Endothelial cell of umbilical vein (primary cell): ENCODE data around the gene RND1. TPM values are rescaled to one million over a fixed set of nuclear protein-coding genes. Genes with fewer than 3 reads are reported as not detected.

ENCODE experiments used
- BruUV-seq: library from RNA; stranded (reverse); fragments of 400-500 nt; replicated peaks from 2 replicates; lab custom pipeline; 2021; lab: Mats Ljungman, UMichigan
- CTCF ChIA-PET: fragments of 300-600, 350-600 bp; sonication (Branson Sonifier 250); formaldehyde crosslinking; loops from one replicate; lab custom pipeline; 2021; ENCODE audit warnings: antibody characterized with exemption, inconsistent platforms; lab: Charles Lee
- POLR2A ChIA-PET: fragments of 300-600, 350-600 bp; sonication (Branson Sonifier 250); formaldehyde crosslinking; loops from one replicate; lab custom pipeline; 2021; ENCODE audit warnings: antibody characterized with exemption, inconsistent platforms; lab: Charles Lee
- DNase-seq: peaks from one replicate; pipeline ENCODE4 v3.0.0-alpha.2; 2011; ENCODE audit warnings: low read depth, low spot score
- FAIRE-seq: peaks from 2 replicates; lab custom pipeline; 2011; peaks lifted over from hg19 to GRCh38; lab: Jason Lieb, UNC
- H2AFZ ChIP-seq: 2 replicates; pipeline ENCODE4 v1.6.0; 2012; ENCODE audit warnings: low read depth, low read length, control low read depth, inconsistent platforms
- H3K27ac ChIP-seq: 2 replicates; pipeline ENCODE4 v1.5.1; 2011; ENCODE audit warnings: low read depth, mild to moderate bottlenecking, control low read depth, low read length, moderate library complexity; ENCODE audit not compliant: insufficient read depth
- H3K27me3 ChIP-seq, 2 experiments: 2 replicates each; pipeline versions ENCODE4 v1.6.0 to v1.6.1; 2011; ENCODE audit warnings: low read length in 2 of 2, mixed read lengths in 1 of 2; ENCODE audit not compliant: control insufficient read depth in 2 of 2, insufficient read depth in 2 of 2
- H3K36me3 ChIP-seq, 2 experiments: 2 replicates in 1 of 2; 3 replicates in 1 of 2; pipeline ENCODE4 v1.5.1; 2011; ENCODE audit warnings: low read length in 2 of 2, mild to moderate bottlenecking in 1 of 2, moderate library complexity in 1 of 2; ENCODE audit not compliant: control insufficient read depth in 2 of 2, insufficient read depth in 2 of 2; ENCODE audit errors: extremely low read depth in 1 of 2
- H3K4me1 ChIP-seq: 3 replicates; pipeline ENCODE4 v1.5.1; 2011; ENCODE audit warnings: mild to moderate bottlenecking, low read length; ENCODE audit not compliant: control insufficient read depth, insufficient read depth; ENCODE audit errors: extremely low read depth
- H3K4me2 ChIP-seq: 2 replicates; pipeline ENCODE4 v1.6.1; 2011; ENCODE audit warnings: low read length, control low read depth, mixed read lengths; ENCODE audit not compliant: insufficient read depth
- H3K4me3 ChIP-seq, 3 experiments: fragments of 200-600 bp in 1 of 3; sonication (generic), shearing (Covaris generic) in 1 of 3; replicated peaks in 1 of 3; 2 replicates each; pipeline ENCODE4 v1.5.1; 2011 to 2016; ENCODE audit warnings: control low read depth in 3 of 3, low read length in 3 of 3, mild to moderate bottlenecking in 2 of 3, inconsistent platforms in 1 of 3, low read depth in 1 of 3, moderate library complexity in 1 of 3; ENCODE audit not compliant: insufficient read depth in 1 of 3
- H3K79me2 ChIP-seq: 2 replicates; pipeline ENCODE4 v1.6.0; 2012; ENCODE audit warnings: low read length, inconsistent platforms; ENCODE audit not compliant: control insufficient read depth, insufficient read depth
- H3K9ac ChIP-seq: replicated peaks from 2 replicates; pipeline ENCODE3; 2011; ENCODE audit warnings: low read length, control low read depth; ENCODE audit not compliant: insufficient read depth; ENCODE audit errors: extremely low read depth
- H3K9me1 ChIP-seq: replicated peaks from 3 replicates; pipeline ENCODE4 v1.6.0; 2011; ENCODE audit warnings: mild to moderate bottlenecking, low read length; ENCODE audit not compliant: control insufficient read depth, insufficient read depth; ENCODE audit errors: extremely low read depth
- H3K9me3 ChIP-seq: replicated peaks from 2 replicates; pipeline ENCODE4 v1.5.1; 2012; ENCODE audit warnings: low read length, inconsistent platforms; ENCODE audit not compliant: control insufficient read depth, insufficient read depth
- H4K20me1 ChIP-seq: replicated peaks from 2 replicates; pipeline ENCODE3; 2011; ENCODE audit warnings: mild to moderate bottlenecking, low read length; ENCODE audit not compliant: control insufficient read depth, insufficient read depth; ENCODE audit errors: extremely low read depth
- EZH2 ChIP-seq: IDR thresholded peaks from 2 replicates; pipeline ENCODE4 v1.6.1; 2012; ENCODE audit warnings: borderline replicate concordance, low read depth, mild to moderate bottlenecking, moderate library complexity, low read length, inconsistent platforms; ENCODE audit not compliant: severe bottlenecking
- FOS ChIP-seq: IDR thresholded peaks from 2 replicates; pipeline ENCODE4 v1.6.1; 2011; ENCODE audit warnings: mild to moderate bottlenecking, low read length, moderate library complexity, borderline replicate concordance; ENCODE audit not compliant: insufficient read depth
- GATA2 ChIP-seq: IDR thresholded peaks from 2 replicates; pipeline ENCODE4 v1.7.0; 2011; ENCODE audit warnings: low read depth, mild to moderate bottlenecking, moderate library complexity, mixed read lengths, low read length; ENCODE audit not compliant: insufficient read length, insufficient read depth
- JUN ChIP-seq: IDR thresholded peaks from 2 replicates; pipeline ENCODE4 v1.6.1; 2011; ENCODE audit warnings: borderline replicate concordance, low read depth; ENCODE audit not compliant: insufficient read length, insufficient read depth
- MYC ChIP-seq: IDR thresholded peaks from one replicate; pipeline ENCODE4 v1.6.1; 2011; ENCODE audit warnings: mild to moderate bottlenecking, low read depth, low read length
- POLR2A ChIP-seq: IDR thresholded peaks from 2 replicates; pipeline ENCODE4 v1.6.1; 2012; ENCODE audit warnings: low read depth, mild to moderate bottlenecking, control low read depth, low read length
- POLR2AphosphoS5 ChIP-seq: IDR thresholded peaks from 2 replicates; pipeline ENCODE4 v1.6.1; 2012; ENCODE audit warnings: low read depth, mild to moderate bottlenecking, control low read depth, low read length, moderate library complexity; ENCODE audit not compliant: insufficient read depth
- dilution Hi-C: fragments of 300-500 bp; cut with MboI; formaldehyde crosslinking; loops from one replicate; pipeline ENCODE4 v1.15.0; 2019; ENCODE audit warnings: low sequenced_read_pairs; ENCODE audit not compliant: extremely low pct_ligation_motif_present
- intact Hi-C: fragments of 100-400 bp; cut with micrococcal nuclease; formaldehyde crosslinking; loops from one replicate; pipeline ENCODE4 v1.10.0; 2022
- polyA plus RNA-seq, 4 experiments: library from polyadenylated mRNA; depleted of rRNA in 3 of 4; stranded (reverse) in 3 of 4; unstranded in 1 of 4; fragments of >200 nt; gene quantifications; 2 replicates each; pipeline versions ENCODE4 v1.2.1 to v1.2.3, GENCODE V29; 2011 to 2012; ENCODE audit warnings: missing spikeins in 1 of 4
- total RNA-seq: library from RNA; stranded (reverse); gene quantifications from 2 replicates; pipeline ENCODE4 v1.2.3, GENCODE V29; 2021
- TF ChIP-seq, protein P1 (sequence below), 2 donors: IDR thresholded peaks; 1 replicate in 1 of 2; 2 replicates in 1 of 2; pipeline ENCODE4 v1.5.1; 2011; ENCODE audit warnings: low read length in 2 of 2, mild to moderate bottlenecking in 2 of 2, moderate library complexity in 2 of 2, control low read depth in 1 of 2, inconsistent platforms in 1 of 2, low read depth in 1 of 2; ENCODE audit not compliant: insufficient read depth in 1 of 2; ENCODE audit errors: extremely low read depth in 1 of 2
- TF ChIP-seq, protein P2 (sequence below): IDR thresholded peaks from 2 replicates; pipeline ENCODE4 v1.6.1; 2011; ENCODE audit not compliant: insufficient read depth, insufficient read length

Gene RND1
- total and polyA plus RNA-seq, 2 donors (not counting 3 experiments of a cell fraction or from before 2014, with no cell fraction given) = 4.0 to 9.9 TPM

DNA sequence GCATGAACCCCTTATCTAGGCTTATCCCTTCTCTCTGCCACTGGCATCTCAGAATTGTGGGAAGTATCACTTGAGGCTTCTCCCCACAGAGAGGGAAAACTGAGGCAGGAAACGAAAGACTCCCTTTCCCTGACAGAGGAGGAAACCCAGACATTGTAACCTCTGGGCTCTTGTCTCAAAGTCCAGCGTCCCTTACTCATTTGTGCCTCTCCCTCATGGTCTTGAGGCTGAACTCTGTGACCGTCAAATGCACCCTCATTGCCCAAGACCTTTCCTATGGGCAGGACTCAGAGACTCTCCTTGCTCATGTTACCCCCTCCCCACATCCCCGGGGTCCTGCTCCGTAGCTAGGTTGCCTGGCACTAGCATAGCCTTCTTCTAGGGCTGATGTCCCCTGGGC, 43.5 kb downstream of the RND1 start:
- Histone ChIP-seq H4K20me1 (no peaks in the 10 kb centered on the region), H3K36me3 (peaks cover 0 to 32% of the 10 kb centered on the region in 2 experiments), H3K4me2 (no peak overlapping the region), H3K27ac (no peak overlapping the region), H2AFZ (no peak overlapping the region), H3K9ac (no peak overlapping the region), H3K4me3 (no peak overlapping the region), H3K9me1 (no peaks in the 10 kb centered on the region), H3K9me3 (no peaks in the 10 kb centered on the region), H3K79me2 (no peaks in the 10 kb centered on the region), H3K4me1 (peaks cover 4% of the 10 kb centered on the region), H3K27me3 (no peaks in the 10 kb centered on the region)
- FAIRE-seq (no peak), DNase-seq (no peak)
- POLR2A ChIA-PET = no interaction called here
- dilution Hi-C loops = no loop called here
- TF ChIP-seq JUN (no peak), GATA2 (no peak), POLR2A (no peak), EZH2 (no peak), MYC (no peak), POLR2AphosphoS5 (no peak), FOS (no peak)
- TF ChIP-seq, protein P1, sequence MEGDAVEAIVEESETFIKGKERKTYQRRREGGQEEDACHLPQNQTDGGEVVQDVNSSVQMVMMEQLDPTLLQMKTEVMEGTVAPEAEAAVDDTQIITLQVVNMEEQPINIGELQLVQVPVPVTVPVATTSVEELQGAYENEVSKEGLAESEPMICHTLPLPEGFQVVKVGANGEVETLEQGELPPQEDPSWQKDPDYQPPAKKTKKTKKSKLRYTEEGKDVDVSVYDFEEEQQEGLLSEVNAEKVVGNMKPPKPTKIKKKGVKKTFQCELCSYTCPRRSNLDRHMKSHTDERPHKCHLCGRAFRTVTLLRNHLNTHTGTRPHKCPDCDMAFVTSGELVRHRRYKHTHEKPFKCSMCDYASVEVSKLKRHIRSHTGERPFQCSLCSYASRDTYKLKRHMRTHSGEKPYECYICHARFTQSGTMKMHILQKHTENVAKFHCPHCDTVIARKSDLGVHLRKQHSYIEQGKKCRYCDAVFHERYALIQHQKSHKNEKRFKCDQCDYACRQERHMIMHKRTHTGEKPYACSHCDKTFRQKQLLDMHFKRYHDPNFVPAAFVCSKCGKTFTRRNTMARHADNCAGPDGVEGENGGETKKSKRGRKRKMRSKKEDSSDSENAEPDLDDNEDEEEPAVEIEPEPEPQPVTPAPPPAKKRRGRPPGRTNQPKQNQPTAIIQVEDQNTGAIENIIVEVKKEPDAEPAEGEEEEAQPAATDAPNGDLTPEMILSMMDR (IDR thresholded peaks at IDR 0.05; ENCODE audit: extremely low read depth in 1 of 2, insufficient read depth in 1 of 2, low read depth in 1 of 2, low read length in 2 of 2) = no peak
- TF ChIP-seq, protein P2, sequence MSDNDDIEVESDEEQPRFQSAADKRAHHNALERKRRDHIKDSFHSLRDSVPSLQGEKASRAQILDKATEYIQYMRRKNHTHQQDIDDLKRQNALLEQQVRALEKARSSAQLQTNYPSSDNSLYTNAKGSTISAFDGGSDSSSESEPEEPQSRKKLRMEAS = no peak
- intact Hi-C loops = no loop called here
- CTCF ChIA-PET = no interaction called here
- BruUV-seq = no TSS peak
